ENCODE data around the gene MAFF.

Gene MAFF

DNA sequence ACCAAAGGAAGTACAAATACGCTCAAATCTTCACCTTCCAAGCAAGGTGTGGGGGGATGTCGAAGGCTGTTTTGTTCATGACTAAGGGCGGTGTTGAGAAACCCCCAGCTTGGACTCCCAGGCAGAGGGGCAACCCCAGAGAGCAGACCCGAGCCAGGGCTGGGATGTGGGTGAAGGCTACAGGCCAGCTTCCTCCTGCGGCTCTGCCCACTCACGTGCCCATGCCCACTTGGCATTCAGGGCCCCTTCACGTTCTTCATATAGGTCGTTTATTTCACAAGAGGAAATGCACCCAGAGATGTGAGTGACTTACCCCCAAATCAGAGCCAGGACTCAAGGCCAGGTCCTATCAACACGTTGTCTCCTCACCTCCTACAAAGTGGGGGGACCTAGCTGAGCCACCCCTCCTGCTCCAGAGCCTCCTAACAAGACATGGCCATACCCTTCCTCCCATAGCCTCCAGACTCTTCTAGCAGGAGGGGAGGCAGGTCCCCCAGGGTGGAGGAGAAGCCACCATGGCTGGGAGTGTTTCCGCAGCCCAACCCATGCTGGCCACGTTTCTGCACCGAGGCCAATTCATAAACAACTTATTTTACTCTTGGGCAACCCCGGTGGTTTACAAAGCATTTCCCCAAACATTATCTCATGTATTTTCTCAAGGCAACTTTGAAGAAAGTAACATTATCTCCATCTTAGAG is 49.0 kb downstream of the MAFF start:
- TF ChIP-seq, protein P1, sequence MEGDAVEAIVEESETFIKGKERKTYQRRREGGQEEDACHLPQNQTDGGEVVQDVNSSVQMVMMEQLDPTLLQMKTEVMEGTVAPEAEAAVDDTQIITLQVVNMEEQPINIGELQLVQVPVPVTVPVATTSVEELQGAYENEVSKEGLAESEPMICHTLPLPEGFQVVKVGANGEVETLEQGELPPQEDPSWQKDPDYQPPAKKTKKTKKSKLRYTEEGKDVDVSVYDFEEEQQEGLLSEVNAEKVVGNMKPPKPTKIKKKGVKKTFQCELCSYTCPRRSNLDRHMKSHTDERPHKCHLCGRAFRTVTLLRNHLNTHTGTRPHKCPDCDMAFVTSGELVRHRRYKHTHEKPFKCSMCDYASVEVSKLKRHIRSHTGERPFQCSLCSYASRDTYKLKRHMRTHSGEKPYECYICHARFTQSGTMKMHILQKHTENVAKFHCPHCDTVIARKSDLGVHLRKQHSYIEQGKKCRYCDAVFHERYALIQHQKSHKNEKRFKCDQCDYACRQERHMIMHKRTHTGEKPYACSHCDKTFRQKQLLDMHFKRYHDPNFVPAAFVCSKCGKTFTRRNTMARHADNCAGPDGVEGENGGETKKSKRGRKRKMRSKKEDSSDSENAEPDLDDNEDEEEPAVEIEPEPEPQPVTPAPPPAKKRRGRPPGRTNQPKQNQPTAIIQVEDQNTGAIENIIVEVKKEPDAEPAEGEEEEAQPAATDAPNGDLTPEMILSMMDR (conservative IDR thresholded peaks at IDR 0.05; ENCODE audit: low read depth, low read length): no peak
- no peak overlapping the region for H3K4me3 ChIP-seq (ENCODE audit: low read length)
- no peak for DNase-seq (ENCODE audit: low read depth)

DNA sequence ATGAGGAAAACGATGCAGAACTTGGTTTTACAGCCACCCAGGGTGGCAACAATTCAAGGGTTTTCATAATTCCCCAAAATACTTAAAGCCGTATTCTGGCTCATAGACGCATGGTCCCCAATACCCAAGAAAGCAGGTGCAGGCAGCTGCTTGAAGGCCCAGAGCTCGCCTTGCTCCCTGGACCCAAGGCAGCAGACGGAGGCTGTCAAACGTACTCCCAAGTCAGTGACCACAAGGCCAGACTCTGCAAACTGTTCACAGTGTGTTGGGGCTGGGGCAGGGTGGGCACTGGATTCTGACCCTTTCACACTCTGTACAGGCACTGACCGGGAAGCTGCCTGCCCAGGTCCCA is 49.5 kb downstream of the MAFF start:
- no peak for DNase-seq (ENCODE audit: low read depth)
- H3K4me3 ChIP-seq (ENCODE audit: low read length): no peak overlapping the region
- TF ChIP-seq, protein P1 (conservative IDR thresholded peaks at IDR 0.05; ENCODE audit: low read depth, low read length): no peak

DNA sequence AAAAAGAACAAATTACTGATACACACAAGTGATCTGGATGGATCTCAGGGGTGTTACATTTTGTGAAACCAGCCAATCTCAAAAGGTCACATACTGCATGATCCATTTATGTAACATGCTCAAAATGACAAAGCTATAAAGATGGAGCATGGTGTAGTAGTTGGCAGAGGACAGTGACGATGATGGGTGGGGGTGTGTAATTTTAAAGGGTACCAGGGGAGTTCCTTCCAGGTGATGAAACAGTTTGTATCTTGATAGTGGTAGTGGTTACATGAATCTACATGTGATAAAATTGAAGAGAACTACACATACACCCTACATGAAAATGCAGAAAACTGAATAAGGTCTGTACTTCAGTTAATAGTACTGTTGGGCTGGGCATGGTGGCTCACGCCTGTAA is 53.9 kb downstream of the MAFF start:
- H3K4me3 ChIP-seq (ENCODE audit: low read length): no peak overlapping the region
- DNase-seq (ENCODE audit: low read depth): no peak
- TF ChIP-seq, protein P1 (conservative IDR thresholded peaks at IDR 0.05; ENCODE audit: low read depth, low read length): no peak

DNA sequence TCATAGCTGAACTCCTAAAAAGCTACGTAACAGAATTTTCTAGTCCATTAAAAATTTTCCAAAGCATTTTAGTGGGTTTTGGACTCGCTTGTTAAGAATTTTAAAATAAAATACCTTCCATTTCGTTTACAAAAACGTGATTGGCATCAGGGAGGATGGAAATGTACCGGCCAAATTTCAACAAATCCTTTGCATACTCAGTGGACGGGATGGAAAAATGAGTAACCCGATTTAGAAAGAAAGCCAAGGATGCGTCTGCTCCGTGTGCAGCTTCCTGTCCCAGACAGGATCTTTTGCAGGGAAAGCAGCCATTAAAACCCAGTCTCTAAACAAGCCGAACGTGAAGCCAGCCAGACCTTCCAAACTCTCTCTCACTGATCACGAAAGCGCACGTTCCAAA is 55.4 kb downstream of the MAFF start:
- no peak overlapping the region for H3K4me3 ChIP-seq (ENCODE audit: low read length)
- TF ChIP-seq, protein P1 (conservative IDR thresholded peaks at IDR 0.05; ENCODE audit: low read depth, low read length): no peak
- no peak for DNase-seq (ENCODE audit: low read depth)

DNA sequence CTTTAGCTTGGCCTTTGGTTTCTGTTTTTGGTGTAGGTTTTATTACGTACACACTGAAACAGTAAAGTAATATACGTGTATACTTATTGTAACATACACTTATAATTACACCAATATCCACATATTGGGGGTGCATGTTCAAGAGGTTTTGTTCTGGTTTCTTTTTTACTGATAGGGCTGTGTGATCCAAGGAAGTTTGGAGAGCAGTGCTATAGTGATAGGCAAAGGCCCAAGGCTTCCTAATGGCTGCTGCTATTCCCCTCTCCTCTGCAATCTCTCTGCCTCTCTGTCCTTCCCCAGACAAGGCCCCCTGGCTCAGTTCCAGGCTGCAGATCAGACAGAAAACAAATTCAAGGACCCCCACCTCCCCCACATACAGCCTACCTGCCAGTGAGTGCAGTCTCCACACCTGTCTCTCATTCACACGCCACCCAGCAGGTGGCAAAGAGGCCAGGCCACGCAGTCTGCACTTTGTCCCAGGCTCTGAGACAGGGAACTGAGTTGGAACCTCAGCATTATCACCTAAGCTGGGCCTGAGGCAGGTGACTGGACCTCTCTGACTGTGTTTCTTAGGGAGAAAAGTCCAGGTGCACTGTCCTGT is 56.0 kb downstream of the MAFF start:
- no peak overlapping the region for H3K4me3 ChIP-seq (ENCODE audit: low read length)
- TF ChIP-seq, protein P1 (conservative IDR thresholded peaks at IDR 0.05; ENCODE audit: low read depth, low read length): no peak

DNA sequence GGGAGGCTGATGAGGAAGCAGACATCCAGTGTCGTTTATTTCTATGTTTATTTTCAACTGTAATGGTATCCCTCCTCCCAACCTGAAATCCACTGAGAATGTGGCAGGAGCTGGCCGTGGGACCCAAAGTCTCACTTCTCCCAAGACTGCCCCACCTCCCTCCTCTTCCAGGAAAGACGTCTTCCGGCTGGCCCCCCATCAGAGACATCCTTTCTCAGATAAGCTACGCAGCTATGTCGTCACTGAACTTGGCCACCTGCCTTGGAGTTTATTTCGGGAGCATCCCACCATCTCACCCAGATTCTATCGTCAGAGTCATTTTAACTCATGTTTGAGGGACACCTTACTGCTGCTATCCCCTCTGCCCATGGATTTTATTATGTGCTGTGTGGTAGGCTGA is 57.1 kb downstream of the MAFF start:
- DNase-seq (ENCODE audit: low read depth): no peak
- H3K4me3 ChIP-seq (ENCODE audit: low read length): no peak overlapping the region
- TF ChIP-seq, protein P1 (conservative IDR thresholded peaks at IDR 0.05; ENCODE audit: low read depth, low read length): no peak

More for the DNA sequence above, 56.0 kb downstream of the MAFF start:
- no peak for DNase-seq (ENCODE audit: low read depth)

DNA sequence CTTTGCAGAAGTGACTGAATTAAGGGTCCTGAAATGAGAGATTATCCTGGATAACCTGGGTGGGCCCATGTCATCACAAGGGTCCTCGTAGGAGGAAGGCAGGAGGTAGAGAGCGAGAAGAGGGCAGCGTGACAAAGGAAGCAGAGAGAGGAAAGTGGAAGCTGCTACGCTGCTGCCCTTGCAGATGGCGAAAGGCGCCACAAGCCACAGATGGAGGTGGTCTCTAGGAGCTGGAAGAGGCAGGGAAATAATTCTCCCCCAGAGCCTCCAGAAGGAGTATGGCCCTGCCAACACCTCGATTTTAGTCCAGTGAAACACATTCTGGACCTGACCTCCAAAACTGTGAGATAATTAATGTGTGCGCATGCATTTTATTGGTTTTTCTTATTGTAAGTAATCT is 57.6 kb downstream of the MAFF start:
- TF ChIP-seq, protein P1 (conservative IDR thresholded peaks at IDR 0.05; ENCODE audit: low read depth, low read length): no peak
- DNase-seq (ENCODE audit: low read depth): no peak
- H3K4me3 ChIP-seq (ENCODE audit: low read length): no peak overlapping the region
